HEK293 (cell line): ENCODE measurements around the gene ZNF143.

Experiments
- CTCF ChIA-PET: fragments of 350-600 bp; formaldehyde crosslinking; extraction: SDS; loops from one replicate; lab custom pipeline; 2021; ENCODE audit warnings: antibody characterized with exemption; lab: Yijun Ruan, JAX
- POLR2A ChIA-PET: fragments of 300-600 bp; formaldehyde crosslinking; extraction: SDS; loops from one replicate; lab custom pipeline; 2020; ENCODE audit warnings: antibody characterized with exemption, inconsistent platforms; lab: Yijun Ruan, JAX
- H3K27ac ChIP-seq: fragments of 200-500 bp; sonication (Bioruptor generic); 2 replicates; pipeline ENCODE4 v1.5.1; 2014; ENCODE audit warnings: low read depth, low read length, control low read depth, inconsistent platforms; ENCODE audit errors: extremely low read depth
- H3K36me3 ChIP-seq, 2 experiments: fragments of 200-500 bp in 1 of 2; sonication (Bioruptor generic) in 1 of 2; 1 replicate in 1 of 2; 2 replicates in 1 of 2; pipeline ENCODE4 v1.5.1; 2014 to 2017; ENCODE audit warnings: inconsistent platforms in 2 of 2, low read length in 2 of 2; ENCODE audit not compliant: control insufficient read depth in 2 of 2, insufficient read depth in 1 of 2
- H3K4me1 ChIP-seq: fragments of 200-500 bp; sonication (Bioruptor generic); 2 replicates; pipeline ENCODE4 v1.5.1; 2014; ENCODE audit warnings: mild to moderate bottlenecking, low read length, inconsistent platforms; ENCODE audit not compliant: control insufficient read depth, insufficient read depth
- H3K4me3 ChIP-seq: 2 replicates; pipeline ENCODE4 v1.5.1; 2011; ENCODE audit warnings: low read depth, mild to moderate bottlenecking, control low read depth, low read length, moderate library complexity
- H3K9me3 ChIP-seq: fragments of 200-500 bp; sonication (Bioruptor generic); 2 replicates; pipeline ENCODE4 v1.5.1; 2014; ENCODE audit warnings: low read depth, low read length, inconsistent platforms; ENCODE audit not compliant: control insufficient read depth, insufficient read depth
- HOXC10 ChIP-seq: sonication (generic); formaldehyde crosslinking; IDR thresholded peaks from 2 replicates; pipeline ENCODE4 v1.8.1; 2023; ENCODE audit warnings: mild to moderate bottlenecking, missing genetic modification reagents
- REPIN1 ChIP-seq: fragments of 450-650 bp; formaldehyde crosslinking; IDR thresholded peaks from 2 replicates; pipeline ENCODE4 v1.5.1; 2017; ENCODE audit warnings: missing biosample characterization, missing genetic modification characterization, low read depth
- SALL2 ChIP-seq: fragments of 450-650 bp; formaldehyde crosslinking; IDR thresholded peaks from 2 replicates; pipeline ENCODE4 v1.5.0; 2017; ENCODE audit warnings: missing biosample characterization, mild to moderate bottlenecking, missing genetic modification characterization, borderline replicate concordance
- SP7 ChIP-seq: fragments of 450-650 bp; formaldehyde crosslinking; IDR thresholded peaks from 2 replicates; pipeline ENCODE4 v1.5.1; 2016; ENCODE audit warnings: missing biosample characterization, missing genetic modification characterization
- TCF7L2 ChIP-seq: IDR thresholded peaks from 2 replicates; pipeline ENCODE4 v1.6.1; 2011; ENCODE audit warnings: low read depth, mild to moderate bottlenecking, inconsistent platforms, low read length, moderate library complexity, borderline replicate concordance
- YY1 ChIP-seq: fragments of 450-650 bp; formaldehyde crosslinking; IDR thresholded peaks from 2 replicates; pipeline ENCODE4 v1.5.1; 2018; ENCODE audit warnings: missing biosample characterization, missing genetic modification characterization
- ZBTB21 ChIP-seq: fragments of 450-650 bp; formaldehyde crosslinking; IDR thresholded peaks from 2 replicates; pipeline ENCODE4 v1.5.1; 2017; ENCODE audit warnings: missing biosample characterization, missing genetic modification characterization
- ZBTB48 ChIP-seq: fragments of 450-650 bp; formaldehyde crosslinking; IDR thresholded peaks from 2 replicates; pipeline ENCODE4 v1.5.1; 2016; ENCODE audit warnings: missing biosample characterization, missing genetic modification characterization
- ZBTB7A ChIP-seq: fragments of 450-650 bp; formaldehyde crosslinking; IDR thresholded peaks from 2 replicates; pipeline ENCODE4 v1.5.1; 2016; ENCODE audit warnings: low read depth, missing biosample characterization, missing genetic modification characterization
- ZNF10 ChIP-seq: fragments of 450-650 bp; formaldehyde crosslinking; IDR thresholded peaks from 2 replicates; pipeline ENCODE4 v1.5.1; 2017; ENCODE audit warnings: missing biosample characterization, missing genetic modification characterization
- ZNF112 ChIP-seq: fragments of 450-650 bp; formaldehyde crosslinking; IDR thresholded peaks from 2 replicates; pipeline ENCODE4 v1.5.0; 2017; ENCODE audit warnings: missing biosample characterization, missing genetic modification characterization
- ZNF121 ChIP-seq: fragments of 450-650 bp; formaldehyde crosslinking; IDR thresholded peaks from 2 replicates; pipeline ENCODE4 v1.5.1; 2016; ENCODE audit warnings: missing biosample characterization, missing genetic modification characterization
- ZNF174 ChIP-seq: fragments of 450-650 bp; formaldehyde crosslinking; IDR thresholded peaks from 2 replicates; pipeline ENCODE4 v1.5.0; 2017; ENCODE audit warnings: missing biosample characterization, mild to moderate bottlenecking, missing genetic modification characterization
- ZNF280D ChIP-seq: fragments of 450-650 bp; formaldehyde crosslinking; IDR thresholded peaks from 2 replicates; pipeline ENCODE4 v1.5.1; 2016; ENCODE audit warnings: missing biosample characterization, missing genetic modification characterization
- ZNF292 ChIP-seq: fragments of 450-650 bp; formaldehyde crosslinking; IDR thresholded peaks from 2 replicates; pipeline ENCODE4 v1.5.1; 2016; ENCODE audit warnings: low read depth, missing biosample characterization, missing genetic modification characterization, borderline replicate concordance
- ZNF394 ChIP-seq: fragments of 450-650 bp; formaldehyde crosslinking; IDR thresholded peaks from 2 replicates; pipeline ENCODE4 v1.5.1; 2016; ENCODE audit warnings: missing biosample characterization, missing genetic modification characterization, mild to moderate bottlenecking, moderate library complexity, borderline replicate concordance
- ZNF404 ChIP-seq: fragments of 450-650 bp; formaldehyde crosslinking; IDR thresholded peaks from 2 replicates; pipeline ENCODE4 v1.5.1; 2017; ENCODE audit warnings: missing biosample characterization, missing genetic modification characterization
- ZNF548 ChIP-seq: fragments of 450-650 bp; formaldehyde crosslinking; IDR thresholded peaks from 2 replicates; pipeline ENCODE4 v1.5.1; 2016; ENCODE audit warnings: missing biosample characterization, missing genetic modification characterization
- ZNF555 ChIP-seq: fragments of 450-650 bp; formaldehyde crosslinking; conservative IDR thresholded peaks from 2 replicates; pipeline ENCODE4 v1.5.1; 2017; ENCODE audit warnings: missing biosample characterization, mild to moderate bottlenecking, missing genetic modification characterization, inconsistent platforms
- ZNF645 ChIP-seq: fragments of 450-650 bp; formaldehyde crosslinking; IDR thresholded peaks from 2 replicates; pipeline ENCODE4; 2016; ENCODE audit warnings: missing biosample characterization, missing genetic modification characterization
- ZNF707 ChIP-seq: fragments of 450-650 bp; formaldehyde crosslinking; IDR thresholded peaks from 2 replicates; pipeline ENCODE4 v1.5.1; 2016; ENCODE audit warnings: missing biosample characterization, missing genetic modification characterization
- ZNF777 ChIP-seq: fragments of 450-650 bp; formaldehyde crosslinking; IDR thresholded peaks from 2 replicates; pipeline ENCODE4 v1.5.1; 2017; ENCODE audit warnings: missing biosample characterization, missing genetic modification characterization, borderline replicate concordance
- ZNF830 ChIP-seq: fragments of 450-650 bp; IDR thresholded peaks from 2 replicates; pipeline ENCODE4 v1.5.0; 2018; ENCODE audit warnings: missing biosample characterization, missing genetic modification characterization, low read depth, mild to moderate bottlenecking, moderate library complexity
- ZSCAN23 ChIP-seq: fragments of 450-650 bp; formaldehyde crosslinking; IDR thresholded peaks from 2 replicates; pipeline ENCODE4 v1.5.1; 2016; ENCODE audit warnings: missing biosample characterization, missing genetic modification characterization
- TF ChIP-seq, protein P1 (sequence below): fragments of 450-650 bp; formaldehyde crosslinking; conservative IDR thresholded peaks from 2 replicates; pipeline ENCODE4 v1.5.1; 2016; ENCODE audit warnings: low read depth, missing biosample characterization, missing genetic modification characterization
- TF ChIP-seq, protein P2 (sequence below): fragments of 450-650 bp; formaldehyde crosslinking; IDR thresholded peaks from 2 replicates; pipeline ENCODE4 v1.5.1; 2017; ENCODE audit warnings: missing biosample characterization, missing genetic modification characterization

ZNF143 gene

GRCh38 chr11:9460322-9461062, at the start of gene ZNF143:
ZNF143 (plus strand) TSS chr11:9461012; CDS start chr11:9471309, 10,297 bp downstream.
- peak within 1 kb of the TSS; percentile 93 for H3K4me3 ChIP-seq
- ChIA-PET POLR2A (interaction anchor here (0.5 to 4.3 kb wide), 55 partner anchors 9 to 1348 kb away, joined by 3 to 32 read pairs (median 4); partner anchors contain the start of genes ADM, EIF4G2, IPO7 and NRIP3), CTCF (interaction anchor here (0.6 to 1.5 kb wide), 6 partner anchors 11 to 626 kb away, joined by 3 to 6 read pairs (median 4); no protein-coding TSS in a partner anchor)
- H3K4me1 ChIP-seq = no peaks in the 10 kb centered on the region
- no peaks in the 10 kb centered on the region for H3K36me3 ChIP-seq
- no peaks in the 10 kb centered on the region for H3K9me3 ChIP-seq
- H3K27ac ChIP-seq = peak within 1 kb of the TSS; percentile 88
- TF ChIP-seq ZNF112 (no peak), ZNF292 (no peak), ZSCAN23 (tag by site-specific recombination) (no peak), ZNF707 (no peak), SALL2 (tag by site-specific recombination) (no peak), ZNF548 (tag by site-specific recombination) (no peak), ZNF174 (tag by site-specific recombination) (no peak), TCF7L2 (peak; percentile 62; the same call in 1 of the 2 replicates), ZNF10 (no peak), ZNF280D (tag by site-specific recombination) (no peak), HOXC10 (CRISPR knock-in tag) (no peak), ZNF394 (tag by site-specific recombination) (peak; percentile 33; the same call in 1 of the 2 replicates), YY1 (peak; percentile 96), ZNF555 (tag by site-specific recombination) (no peak), ZNF121 (tag by site-specific recombination) (no peak), REPIN1 (tag by site-specific recombination) (no peak), ZBTB7A (no peak), ZBTB48 (tag by site-specific recombination) (peak; percentile 46; the same call in 1 of the 2 replicates), ZNF777 (no peak), ZNF830 (tag by site-specific recombination) (no peak), ZNF404 (no peak), SP7 (peak; percentile 47; the same call in 1 of the 2 replicates), ZBTB21 (tag by site-specific recombination) (peak; percentile 72; the same call in 1 of the 2 replicates), ZNF645 (tag by site-specific recombination) (no peak)
- TF ChIP-seq, protein P1, sequence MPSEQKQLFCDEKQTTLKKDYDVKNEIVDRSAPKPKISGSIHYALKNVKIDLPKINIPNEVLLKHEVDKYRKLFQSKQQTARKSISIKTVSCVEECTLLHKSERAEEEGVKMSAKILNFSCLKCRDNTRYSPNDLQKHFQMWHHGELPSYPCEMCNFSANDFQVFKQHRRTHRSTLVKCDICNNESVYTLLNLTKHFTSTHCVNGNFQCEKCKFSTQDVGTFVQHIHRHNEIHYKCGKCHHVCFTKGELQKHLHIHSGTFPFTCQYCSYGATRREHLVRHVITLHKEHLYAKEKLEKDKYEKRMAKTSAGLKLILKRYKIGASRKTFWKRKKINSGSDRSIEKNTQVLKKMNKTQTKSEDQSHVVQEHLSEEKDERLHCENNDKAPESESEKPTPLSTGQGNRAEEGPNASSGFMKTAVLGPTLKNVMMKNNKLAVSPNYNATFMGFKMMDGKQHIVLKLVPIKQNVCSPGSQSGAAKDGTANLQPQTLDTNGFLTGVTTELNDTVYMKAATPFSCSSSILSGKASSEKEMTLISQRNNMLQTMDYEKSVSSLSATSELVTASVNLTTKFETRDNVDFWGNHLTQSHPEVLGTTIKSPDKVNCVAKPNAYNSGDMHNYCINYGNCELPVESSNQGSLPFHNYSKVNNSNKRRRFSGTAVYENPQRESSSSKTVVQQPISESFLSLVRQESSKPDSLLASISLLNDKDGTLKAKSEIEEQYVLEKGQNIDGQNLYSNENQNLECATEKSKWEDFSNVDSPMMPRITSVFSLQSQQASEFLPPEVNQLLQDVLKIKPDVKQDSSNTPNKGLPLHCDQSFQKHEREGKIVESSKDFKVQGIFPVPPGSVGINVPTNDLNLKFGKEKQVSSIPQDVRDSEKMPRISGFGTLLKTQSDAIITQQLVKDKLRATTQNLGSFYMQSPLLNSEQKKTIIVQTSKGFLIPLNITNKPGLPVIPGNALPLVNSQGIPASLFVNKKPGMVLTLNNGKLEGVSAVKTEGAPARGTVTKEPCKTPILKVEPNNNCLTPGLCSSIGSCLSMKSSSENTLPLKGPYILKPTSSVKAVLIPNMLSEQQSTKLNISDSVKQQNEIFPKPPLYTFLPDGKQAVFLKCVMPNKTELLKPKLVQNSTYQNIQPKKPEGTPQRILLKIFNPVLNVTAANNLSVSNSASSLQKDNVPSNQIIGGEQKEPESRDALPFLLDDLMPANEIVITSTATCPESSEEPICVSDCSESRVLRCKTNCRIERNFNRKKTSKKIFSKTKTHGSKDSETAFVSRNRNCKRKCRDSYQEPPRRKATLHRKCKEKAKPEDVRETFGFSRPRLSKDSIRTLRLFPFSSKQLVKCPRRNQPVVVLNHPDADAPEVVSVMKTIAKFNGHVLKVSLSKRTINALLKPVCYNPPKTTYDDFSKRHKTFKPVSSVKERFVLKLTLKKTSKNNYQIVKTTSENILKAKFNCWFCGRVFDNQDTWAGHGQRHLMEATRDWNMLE (tag by site-specific recombination) = peak; percentile 95
- TF ChIP-seq, protein P2, sequence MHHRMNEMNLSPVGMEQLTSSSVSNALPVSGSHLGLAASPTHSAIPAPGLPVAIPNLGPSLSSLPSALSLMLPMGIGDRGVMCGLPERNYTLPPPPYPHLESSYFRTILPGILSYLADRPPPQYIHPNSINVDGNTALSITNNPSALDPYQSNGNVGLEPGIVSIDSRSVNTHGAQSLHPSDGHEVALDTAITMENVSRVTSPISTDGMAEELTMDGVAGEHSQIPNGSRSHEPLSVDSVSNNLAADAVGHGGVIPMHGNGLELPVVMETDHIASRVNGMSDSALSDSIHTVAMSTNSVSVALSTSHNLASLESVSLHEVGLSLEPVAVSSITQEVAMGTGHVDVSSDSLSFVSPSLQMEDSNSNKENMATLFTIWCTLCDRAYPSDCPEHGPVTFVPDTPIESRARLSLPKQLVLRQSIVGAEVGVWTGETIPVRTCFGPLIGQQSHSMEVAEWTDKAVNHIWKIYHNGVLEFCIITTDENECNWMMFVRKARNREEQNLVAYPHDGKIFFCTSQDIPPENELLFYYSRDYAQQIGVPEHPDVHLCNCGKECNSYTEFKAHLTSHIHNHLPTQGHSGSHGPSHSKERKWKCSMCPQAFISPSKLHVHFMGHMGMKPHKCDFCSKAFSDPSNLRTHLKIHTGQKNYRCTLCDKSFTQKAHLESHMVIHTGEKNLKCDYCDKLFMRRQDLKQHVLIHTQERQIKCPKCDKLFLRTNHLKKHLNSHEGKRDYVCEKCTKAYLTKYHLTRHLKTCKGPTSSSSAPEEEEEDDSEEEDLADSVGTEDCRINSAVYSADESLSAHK = no peak
